NCI-H187 (cell line): ENCODE measurements around the gene CKMT1A.

ENCODE experiments used
- DNase-seq, 2 experiments: peaks; one replicate each; lab custom pipeline; 2025; lab: John Stamatoyannopoulos, UW

Gene CKMT1A

DNA sequence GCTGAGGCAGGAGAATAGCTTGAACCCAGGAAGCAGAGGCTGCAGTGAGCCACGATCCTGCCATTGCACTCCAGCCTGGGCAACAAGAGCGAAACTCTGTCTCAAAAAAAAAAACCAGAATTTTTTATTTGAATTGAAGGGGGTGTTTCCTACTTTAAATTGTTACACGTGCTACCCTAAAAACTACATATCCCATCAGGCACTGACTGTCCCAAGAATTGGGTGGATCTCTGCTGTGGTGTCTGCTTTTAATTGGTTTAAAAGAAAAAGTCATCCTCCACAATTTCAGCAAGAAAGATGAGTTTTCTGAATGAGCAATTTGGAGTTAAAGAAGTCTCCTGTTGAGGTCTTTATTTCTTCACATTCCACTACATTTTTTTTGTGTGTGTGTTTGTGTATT lies 54.7 kb downstream of the CKMT1A start:
- no peak for DNase-seq
